OCI-LY3 (cell line): ENCODE data around the gene CFAP69.

Source experiments
- H2AFZ ChIP-seq: fragments of 200-600, 300-600 bp; shearing (Covaris generic); 2 replicates; pipeline ENCODE4 v1.6.0; 2014; ENCODE audit warnings: antibody characterized with exemption, low read depth, low read length
- H3K27ac ChIP-seq: fragments of 200-600, 300-600 bp; sonication (generic); 2 replicates; pipeline ENCODE4 v1.5.1; 2014; ENCODE audit warnings: mild to moderate bottlenecking, low read length, moderate library complexity, mixed read lengths
- H3K27me3 ChIP-seq: fragments of 200-600, 300-600 bp; sonication (generic); 2 replicates; pipeline ENCODE4 v1.6.1; 2014; ENCODE audit warnings: low read depth, low read length, mixed read lengths
- H3K36me3 ChIP-seq: fragments of 200-600, 300-600 bp; sonication (generic); replicated peaks from 2 replicates; pipeline ENCODE3; 2014; ENCODE audit warnings: low read depth, low read length, mixed read lengths
- H3K4me1 ChIP-seq: fragments of 300-600, 200-600 bp; sonication (generic); 2 replicates; pipeline ENCODE4 v1.6.1; 2014; ENCODE audit warnings: low read length, mixed read lengths
- H3K4me2 ChIP-seq: fragments of 200-600, 300-600 bp; sonication (generic); 2 replicates; pipeline ENCODE4 v1.6.1; 2014; ENCODE audit warnings: low read length, mixed read lengths
- H3K4me3 ChIP-seq: fragments of 300-600, 200-600 bp; sonication (generic); 2 replicates; pipeline ENCODE4 v1.5.1; 2014; ENCODE audit warnings: antibody characterized with exemption, mild to moderate bottlenecking, low read length, moderate library complexity
- H3K79me2 ChIP-seq: fragments of 300-600, 200-600 bp; shearing (Covaris generic); 2 replicates; pipeline ENCODE4 v1.6.1; 2014; ENCODE audit warnings: mild to moderate bottlenecking, low read length, mixed read lengths
- H3K9ac ChIP-seq: fragments of 300-600, 200-600 bp; shearing (Covaris generic); 2 replicates; pipeline ENCODE4 v1.6.0; 2014; ENCODE audit warnings: mild to moderate bottlenecking, low read length, moderate library complexity
- H3K9me3 ChIP-seq: fragments of 200-600, 300-600 bp; shearing (Covaris generic); 2 replicates; pipeline ENCODE4 v1.6.1; 2014; ENCODE audit warnings: low read length, mixed read lengths; ENCODE audit not compliant: insufficient read depth
- H4K20me1 ChIP-seq: fragments of 200-600, 300-600 bp; sonication (generic); 2 replicates; pipeline ENCODE4 v1.6.1; 2016; ENCODE audit warnings: low read length, mixed read lengths; ENCODE audit not compliant: insufficient read depth
- CTCF ChIP-seq: fragments of 200-600, 300-600 bp; sonication (generic); IDR thresholded peaks from 2 replicates; pipeline ENCODE4 v1.5.1; 2014; ENCODE audit warnings: antibody characterized with exemption, low read length, low read depth
- EZH2phosphoT487 ChIP-seq: fragments of 200-600 bp; shearing (Covaris generic); IDR thresholded peaks from 2 replicates; pipeline ENCODE4 v1.6.1; 2018; ENCODE audit warnings: antibody characterized with exemption, mixed run types, low read depth

The CFAP69 gene

GRCh38 chr7:90231304-90231703, 13.7 kb upstream of the CFAP69 start:
- Histone ChIP-seq H3K36me3 (no peaks in the 10 kb centered on the region), H3K4me1 (peaks cover 6% of the 10 kb centered on the region), H3K9ac (no peak overlapping the region), H4K20me1 (no peaks in the 10 kb centered on the region), H2AFZ (no peak overlapping the region), H3K27ac (no peak overlapping the region), H3K4me3 (no peak overlapping the region), H3K4me2 (no peak overlapping the region), H3K9me3 (no peaks in the 10 kb centered on the region), H3K79me2 (no peaks in the 10 kb centered on the region), H3K27me3 (no peaks in the 10 kb centered on the region)
- no peak for TF ChIP-seq EZH2phosphoT487
- TF ChIP-seq CTCF, result no peak

GRCh38 chr7:90232430-90232829, 12.5 kb upstream of the CFAP69 start:
- no peaks in the 10 kb centered on the region for H3K9me3 ChIP-seq
- no peak overlapping the region for H3K4me3 ChIP-seq
- H3K36me3 ChIP-seq, result no peaks in the 10 kb centered on the region
- H2AFZ ChIP-seq, result no peak overlapping the region
- no peaks in the 10 kb centered on the region for H4K20me1 ChIP-seq
- H3K27ac ChIP-seq, result no peak overlapping the region
- TF ChIP-seq CTCF, result no peak
- TF ChIP-seq EZH2phosphoT487, result no peak
- no peaks in the 10 kb centered on the region for H3K79me2 ChIP-seq
- H3K27me3 ChIP-seq, result no peaks in the 10 kb centered on the region
- no peak overlapping the region for H3K4me2 ChIP-seq
- peaks cover 6% of the 10 kb centered on the region for H3K4me1 ChIP-seq
- no peak overlapping the region for H3K9ac ChIP-seq

- Histone ChIP-seq H3K4me2 (no peak overlapping the region), H2AFZ (no peak overlapping the region), H3K4me3 (no peak overlapping the region), H4K20me1 (no peaks in the 10 kb centered on the region), H3K79me2 (no peaks in the 10 kb centered on the region), H3K27ac (no peak overlapping the region), H3K4me1 (peaks cover 17% of the 10 kb centered on the region), H3K27me3 (no peaks in the 10 kb centered on the region), H3K9me3 (no peaks in the 10 kb centered on the region), H3K36me3 (no peaks in the 10 kb centered on the region), H3K9ac (no peak overlapping the region)
- TF ChIP-seq CTCF, result no peak
- no peak for TF ChIP-seq EZH2phosphoT487
These were observed 11.4 kb upstream of the CFAP69 start for GRCh38 chr7:90233569-90233968.

DNA sequence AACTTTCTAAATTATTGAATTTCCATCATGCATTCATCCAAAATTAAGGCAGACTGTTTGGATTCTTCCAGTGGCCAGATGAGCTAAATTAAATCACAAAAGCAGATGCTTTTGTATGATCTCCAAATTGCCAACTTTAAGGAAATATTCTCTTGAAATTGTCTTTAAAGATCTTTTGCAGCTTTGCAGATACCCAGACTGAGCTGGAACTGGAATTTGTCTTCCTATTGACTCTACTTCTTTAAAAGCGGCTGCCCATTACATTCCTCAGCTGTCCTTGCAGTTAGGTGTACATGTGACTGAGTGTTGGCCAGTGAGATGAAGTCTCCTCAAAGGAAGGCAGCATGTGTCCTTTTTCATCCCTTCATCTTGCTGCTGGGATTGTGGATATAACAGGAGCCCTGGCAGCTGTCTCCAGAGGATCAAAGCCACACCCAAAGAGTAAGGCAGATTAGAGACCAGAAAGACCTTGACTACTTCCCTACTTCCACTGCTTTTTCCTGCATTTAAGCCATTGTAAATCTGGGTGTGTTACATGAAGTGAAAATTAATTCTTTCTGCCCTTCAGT, 8.2 kb upstream of the CFAP69 start:
- no peak overlapping the region for H2AFZ ChIP-seq
- H3K4me1 ChIP-seq, result peaks cover 40% of the 10 kb centered on the region
- no peaks in the 10 kb centered on the region for H4K20me1 ChIP-seq
- H3K9me3 ChIP-seq, result no peaks in the 10 kb centered on the region
- no peaks in the 10 kb centered on the region for H3K27me3 ChIP-seq
- H3K4me2 ChIP-seq, result no peak overlapping the region
- H3K9ac ChIP-seq, result no peak overlapping the region
- no peak for TF ChIP-seq CTCF
- no peak for TF ChIP-seq EZH2phosphoT487
- no peak overlapping the region for H3K27ac ChIP-seq
- no peaks in the 10 kb centered on the region for H3K79me2 ChIP-seq
- H3K4me3 ChIP-seq, result no peak overlapping the region
- H3K36me3 ChIP-seq, result peaks cover 9% of the 10 kb centered on the region
